Omental fat pad (tissue), 4 donors: ENCODE measurements around the gene IQCF2. TPM values are rescaled to one million over a fixed set of nuclear protein-coding genes. Genes with fewer than 3 reads are reported as not detected.

Experiments
- ATAC-seq: fragments of 150-250 bp; one replicate; pipeline ENCODE4 v1.9.1; 2016; ENCODE audit warnings: mild to moderate bottlenecking, moderate library complexity; ENCODE audit not compliant: low FRiP score
- DNase-seq: peaks from one replicate; pipeline ENCODE4 v3.0.0-alpha.2; 2019; ENCODE audit warnings: low spot score
- total RNA-seq, 4 donors: library from RNA; depleted of rRNA; stranded (reverse); fragments of >200 nt; gene quantifications; one replicate each; pipeline ENCODE4 v1.1.0, GENCODE V29; 2016
- TF ChIP-seq, protein P1 (sequence below), 3 donors: fragments of 450-650 bp; IDR thresholded peaks; one replicate each; pipeline ENCODE4 v1.5.1; 2016 to 2017; ENCODE audit warnings: antibody characterized with exemption in 3 of 3, mild to moderate bottlenecking in 3 of 3, moderate library complexity in 2 of 3

Gene IQCF2
- not detected for total RNA-seq

DNA sequence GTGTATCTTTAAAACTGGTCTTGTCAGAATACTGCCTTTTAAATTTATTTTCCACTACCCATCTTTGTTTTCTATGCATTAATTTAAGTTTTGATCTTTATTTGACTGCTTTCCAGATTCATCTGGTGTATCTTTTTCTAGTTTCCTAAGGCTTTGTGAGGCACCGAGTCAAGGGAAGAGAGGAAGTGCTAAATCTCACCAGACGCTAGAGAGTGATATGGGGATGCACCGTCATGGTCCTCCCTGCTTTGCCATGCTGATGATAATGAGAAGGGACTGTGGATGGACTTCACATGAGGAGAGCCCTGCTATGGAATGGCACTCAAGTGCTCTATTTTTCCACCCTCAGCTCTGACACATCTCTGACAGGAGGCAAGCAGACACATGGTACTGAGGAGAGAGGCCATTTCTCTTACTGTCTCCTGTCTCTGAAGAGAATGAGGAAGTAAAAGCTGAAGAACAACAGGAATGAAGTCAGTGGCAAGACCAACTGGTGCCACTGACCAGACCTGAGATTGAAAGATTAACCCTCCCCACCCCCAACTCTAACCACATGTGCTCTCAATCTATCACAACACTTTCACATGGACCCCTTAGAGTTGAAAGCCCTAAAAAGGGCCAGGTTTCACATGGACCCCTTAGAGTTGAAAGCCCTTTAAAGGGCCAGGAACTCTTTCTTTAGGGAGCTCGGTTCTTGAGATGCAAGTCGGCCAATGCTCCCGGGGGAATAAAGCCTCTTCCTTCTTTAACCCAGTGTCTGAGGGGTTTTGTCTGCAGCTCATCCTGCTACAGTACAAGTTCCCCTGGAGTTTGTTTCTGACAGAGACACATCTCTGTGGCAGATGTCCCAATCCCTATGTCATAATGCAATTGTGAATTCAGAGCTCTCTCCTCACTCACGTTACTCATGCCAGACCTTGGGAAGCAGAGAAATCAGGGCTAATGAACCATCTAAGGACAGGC lies at the start of gene IQCF2:
Gene IQCF2 (plus strand): TSS at position 913 of the 963 bp plus-strand sequence. CDS start 52 bp downstream, outside the sequence.
- DNase-seq = no peak
- TF ChIP-seq, protein P1, sequence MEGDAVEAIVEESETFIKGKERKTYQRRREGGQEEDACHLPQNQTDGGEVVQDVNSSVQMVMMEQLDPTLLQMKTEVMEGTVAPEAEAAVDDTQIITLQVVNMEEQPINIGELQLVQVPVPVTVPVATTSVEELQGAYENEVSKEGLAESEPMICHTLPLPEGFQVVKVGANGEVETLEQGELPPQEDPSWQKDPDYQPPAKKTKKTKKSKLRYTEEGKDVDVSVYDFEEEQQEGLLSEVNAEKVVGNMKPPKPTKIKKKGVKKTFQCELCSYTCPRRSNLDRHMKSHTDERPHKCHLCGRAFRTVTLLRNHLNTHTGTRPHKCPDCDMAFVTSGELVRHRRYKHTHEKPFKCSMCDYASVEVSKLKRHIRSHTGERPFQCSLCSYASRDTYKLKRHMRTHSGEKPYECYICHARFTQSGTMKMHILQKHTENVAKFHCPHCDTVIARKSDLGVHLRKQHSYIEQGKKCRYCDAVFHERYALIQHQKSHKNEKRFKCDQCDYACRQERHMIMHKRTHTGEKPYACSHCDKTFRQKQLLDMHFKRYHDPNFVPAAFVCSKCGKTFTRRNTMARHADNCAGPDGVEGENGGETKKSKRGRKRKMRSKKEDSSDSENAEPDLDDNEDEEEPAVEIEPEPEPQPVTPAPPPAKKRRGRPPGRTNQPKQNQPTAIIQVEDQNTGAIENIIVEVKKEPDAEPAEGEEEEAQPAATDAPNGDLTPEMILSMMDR (IDR thresholded peaks at IDR 0.05) = no peak

DNA sequence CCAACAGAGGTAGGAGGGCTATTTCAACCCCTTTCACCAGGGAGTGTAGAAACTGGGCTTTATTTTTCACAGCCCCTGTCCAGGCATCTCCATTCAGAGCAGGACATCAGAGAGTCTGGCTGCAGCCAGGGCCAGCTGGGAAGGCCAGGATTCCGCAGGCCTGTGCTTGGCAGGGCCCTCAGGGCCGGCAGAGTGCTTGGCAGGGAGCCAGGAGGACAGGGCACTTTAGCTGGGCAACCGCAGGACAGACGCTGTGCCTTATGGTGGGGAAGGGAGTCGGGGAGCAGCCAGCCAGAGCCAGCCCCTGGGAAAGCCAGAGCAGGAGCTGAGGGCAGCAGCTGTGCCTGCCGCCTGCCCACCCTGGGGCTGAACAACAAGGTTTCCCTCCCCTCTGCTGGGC lies 47.9 kb upstream of the IQCF2 start:
- TF ChIP-seq, protein P1 (IDR thresholded peaks at IDR 0.05) = no peak
- DNase-seq (no peak), ATAC-seq (no peak)

More for the DNA sequence above, at the start of gene IQCF2:
- no peak for ATAC-seq

DNA sequence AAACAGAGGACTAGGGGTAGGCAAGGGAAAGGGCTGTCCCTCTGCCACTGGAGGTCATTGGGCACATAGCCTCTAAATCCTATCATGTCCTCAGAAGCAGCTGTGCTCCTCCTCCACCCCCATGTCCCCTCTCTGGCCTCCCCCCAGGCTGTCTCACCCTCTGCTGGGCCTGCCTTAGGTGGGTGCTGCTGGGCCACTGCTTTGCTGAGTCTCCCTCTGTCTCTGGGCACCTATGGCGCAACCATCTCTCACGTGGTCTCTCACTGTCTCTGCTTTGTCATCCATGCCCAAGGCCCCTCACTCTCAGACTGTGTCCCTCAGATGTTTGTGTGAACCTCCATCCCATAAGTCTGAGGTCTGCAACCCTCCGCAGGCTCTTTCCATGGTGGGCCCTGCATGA lies 47.4 kb upstream of the IQCF2 start:
- no peak for DNase-seq
- TF ChIP-seq, protein P1 (IDR thresholded peaks at IDR 0.05) = no peak
- no peak for ATAC-seq

DNA sequence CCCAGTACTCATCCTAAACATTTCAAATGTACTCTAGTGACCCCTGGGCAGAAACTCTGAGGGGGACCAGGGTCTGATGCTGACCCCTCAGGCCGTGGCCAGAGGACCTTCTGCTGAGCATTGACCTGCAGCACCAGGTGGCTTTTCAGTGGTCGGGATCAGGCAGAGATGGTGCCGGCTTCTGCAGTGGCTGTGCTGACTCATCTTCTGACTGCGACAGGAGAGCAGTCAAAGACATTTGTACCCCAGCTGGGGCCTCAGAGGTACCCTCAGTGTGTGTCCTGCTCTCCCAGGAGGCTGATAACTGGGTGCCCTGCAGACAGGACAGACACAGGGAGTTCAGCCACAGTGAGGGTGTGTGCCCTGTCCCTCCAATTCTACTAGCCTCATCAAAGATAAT lies 45.8 kb upstream of the IQCF2 start:
- TF ChIP-seq, protein P1 (IDR thresholded peaks at IDR 0.05) = no peak
- DNase-seq = no peak
- no peak for ATAC-seq

DNA sequence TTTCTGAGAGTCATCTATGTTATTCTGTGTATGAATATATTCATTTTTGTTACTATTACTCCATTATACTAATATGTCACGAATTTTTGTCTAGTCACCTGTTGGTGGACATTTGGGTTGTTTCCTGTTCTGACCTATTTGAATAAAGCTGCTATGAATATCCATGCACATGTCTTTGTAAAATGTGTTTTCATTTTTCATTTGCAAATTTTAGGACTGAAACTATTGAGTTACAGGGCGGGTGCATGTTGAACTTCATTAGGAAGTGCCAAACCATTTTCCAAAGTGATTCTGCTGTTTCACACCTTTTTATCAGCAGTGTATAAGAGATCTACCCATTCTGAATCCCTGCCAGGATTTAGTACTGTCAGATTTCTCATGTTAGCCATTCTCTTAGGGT lies 44.7 kb upstream of the IQCF2 start:
- ATAC-seq (no peak), DNase-seq (no peak)
- TF ChIP-seq, protein P1 (IDR thresholded peaks at IDR 0.05) = no peak

DNA sequence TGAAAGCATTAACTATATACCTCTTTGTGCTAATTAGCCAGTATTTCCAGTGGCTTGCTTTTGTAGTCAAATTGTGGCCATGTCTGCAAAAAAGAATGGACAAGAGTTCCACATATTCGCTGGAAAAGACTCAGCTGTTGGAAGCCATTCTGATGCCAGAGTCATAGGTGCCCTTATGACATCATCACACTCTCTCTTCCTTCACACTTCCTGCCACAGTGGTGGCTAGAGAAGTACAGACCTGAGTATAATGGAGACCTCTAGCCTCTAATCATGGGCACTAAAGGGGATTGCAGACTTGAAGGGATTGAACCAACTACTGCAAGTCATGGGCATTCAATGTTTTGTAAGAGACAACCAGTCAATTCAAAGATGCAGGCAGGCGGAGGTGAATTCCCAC lies 44.0 kb upstream of the IQCF2 start:
- DNase-seq = no peak
- ATAC-seq = no peak
- TF ChIP-seq, protein P1 (IDR thresholded peaks at IDR 0.05) = no peak

DNA sequence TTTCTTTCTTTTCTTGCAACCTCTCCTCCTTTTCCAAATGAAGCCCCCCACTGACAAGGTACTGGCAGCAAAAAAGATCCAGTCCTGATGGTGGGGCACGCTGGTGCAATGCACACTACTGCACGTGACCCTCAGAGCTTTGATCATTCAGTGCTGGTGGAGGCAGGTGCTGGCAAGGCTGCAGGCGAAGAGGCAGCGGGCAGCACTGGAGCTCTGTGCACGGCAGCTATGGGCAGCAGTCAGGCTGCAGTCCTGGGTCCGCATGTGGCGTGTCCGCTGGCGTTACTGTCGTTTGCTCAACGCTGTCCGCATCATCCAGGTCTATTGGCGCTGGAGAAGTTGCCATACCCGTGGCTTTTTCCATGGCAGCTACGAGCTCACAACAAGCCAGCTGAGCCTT lies 42.3 kb upstream of the IQCF2 start:
- DNase-seq (no peak), ATAC-seq (no peak)
- TF ChIP-seq, protein P1 (IDR thresholded peaks at IDR 0.05) = no peak
